Kidney (tissue), 14 donors: ENCODE data around the gene DOHH. TPM values are rescaled to one million over a fixed set of nuclear protein-coding genes. Genes with fewer than 3 reads are reported as not detected.

Experiments used
- DNase-seq, 5 donors: peaks; one replicate each; pipeline ENCODE4 v3.0.0-alpha.2; 2013 to 2020
- FAIRE-seq: peaks from 2 replicates; lab custom pipeline; 2012; peaks lifted over from hg19 to GRCh38; lab: Jason Lieb, UNC
- H3K27ac ChIP-seq, 2 donors: one replicate each; pipeline ENCODE4 v1.7.0; 2013; ENCODE audit warnings: low read depth in 2 of 2, low read length in 2 of 2, inconsistent platforms in 1 of 2
- H3K27me3 ChIP-seq: one replicate; pipeline ENCODE4 v1.7.1; 2013; ENCODE audit warnings: low read length, inconsistent platforms; ENCODE audit not compliant: control insufficient read depth, insufficient read depth
- H3K36me3 ChIP-seq, 3 donors: one replicate each; pipeline versions ENCODE4 v1.7.0 to v1.7.1; 2013; ENCODE audit warnings: low read length in 3 of 3, control low read depth in 1 of 3, inconsistent platforms in 1 of 3; ENCODE audit not compliant: insufficient read depth in 3 of 3, control insufficient read depth in 2 of 3
- H3K4me1 ChIP-seq, 3 donors: one replicate each; pipeline versions ENCODE4 v1.7.0 to v1.7.1; 2013; ENCODE audit warnings: low read length in 3 of 3, inconsistent platforms in 1 of 3, low read depth in 1 of 3; ENCODE audit not compliant: control insufficient read depth in 2 of 3, insufficient read depth in 2 of 3
- H3K4me3 ChIP-seq, 3 donors: one replicate each; pipeline versions ENCODE4 v1.7.0 to v1.8.1; 2013; ENCODE audit warnings: low read length in 3 of 3, control low read depth in 1 of 3, inconsistent platforms in 1 of 3
- H3K9ac ChIP-seq, 3 donors: one replicate each; pipeline versions ENCODE4 v1.7.0 to v1.7.1; 2013; ENCODE audit warnings: low read length in 3 of 3, control low read depth in 1 of 3, inconsistent platforms in 1 of 3
- H3K9me3 ChIP-seq, 3 donors: one replicate each; pipeline versions ENCODE4 v1.7.0 to v1.7.1; 2013; ENCODE audit warnings: low read length in 3 of 3, control low read depth in 1 of 3, inconsistent platforms in 1 of 3; ENCODE audit not compliant: control insufficient read depth in 2 of 3, insufficient read depth in 1 of 3
- CTCF ChIP-seq: IDR thresholded peaks from 3 replicates; pipeline ENCODE4 v1.5.1; 2012; ENCODE audit warnings: mild to moderate bottlenecking, moderate library complexity, borderline replicate concordance; ENCODE audit not compliant: insufficient read depth; ENCODE audit errors: extremely low read depth
- intact Hi-C: fragments of 100-400 bp; cut with DNase I; formaldehyde crosslinking; loops from one replicate; pipeline ENCODE4 v1.11.1; 2022
- polyA plus RNA-seq: library from polyadenylated mRNA; stranded (reverse); fragments of 350-450 nt; fragmentation: Illumina TruSeq; extraction: RNeasy Lipid Tissue Mini Kit (QIAGEN cat#74804); gene quantifications from one replicate; pipeline ENCODE4 v1.2.3, GENCODE V29; 2014; ENCODE audit warnings: low read depth, low replicate concordance; ENCODE audit not compliant: insufficient read depth
- total RNA-seq: library from RNA; stranded (reverse); fragmentation: NEBNext Ultra II Directional; extraction: Animal tissue kit (Norgen Biotek cat#: 25700); gene quantifications from one replicate; pipeline ENCODE4 v1.2.1, GENCODE V29; 2021
- donor health status: control.
- donor health status: control.
- donor health status: control.
- donor health status: control.
- donor health status: control.
- donor health status: DM: yes; HTN: yes; CAD: no.
- donor health status: Normal renal cell carcinoma (clear cell type).

Gene DOHH
- total and polyA plus RNA-seq, 2 donors from 2014 or later: 12.2 to 20.2 TPM

DNA sequence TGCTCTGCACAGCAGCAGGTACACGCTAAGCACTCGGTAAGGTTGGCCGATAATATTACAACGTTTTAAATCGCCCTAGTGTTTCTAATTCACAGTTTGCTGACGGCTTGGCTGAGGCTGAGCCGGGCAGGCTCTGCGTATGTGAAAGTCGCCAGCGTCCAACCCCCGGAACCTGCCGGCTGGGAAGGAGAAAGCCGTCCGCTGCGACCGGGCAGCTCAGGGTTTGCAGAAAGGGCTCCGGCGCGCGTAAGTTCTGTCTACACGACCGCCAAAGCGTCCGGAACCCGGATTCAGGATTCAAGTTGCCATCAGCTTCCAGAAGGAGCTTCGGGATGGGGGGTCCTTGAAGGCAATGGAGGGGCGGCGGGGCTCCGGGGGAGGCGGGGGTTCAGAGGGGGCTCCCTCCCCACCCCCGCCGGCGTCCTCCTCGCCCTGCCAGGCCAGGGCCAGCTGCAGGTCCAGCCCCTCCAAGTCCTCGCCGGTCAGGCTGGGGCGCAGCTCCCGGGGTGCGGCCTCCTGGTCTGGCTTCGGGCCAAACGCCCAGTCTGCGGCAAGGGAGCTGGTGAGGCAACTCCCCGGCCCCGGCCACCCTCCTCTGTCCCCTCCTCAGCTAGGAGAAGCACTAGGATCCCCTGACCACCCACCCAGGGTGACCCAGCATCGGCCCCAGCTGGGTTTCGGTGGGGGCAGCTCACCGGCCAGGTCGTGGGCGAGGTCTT is 17.8 kb downstream of the DOHH start:
- peaks cover 0 to 10% (median 0%) of the 10 kb centered on the region in 3 donors for H3K4me1 ChIP-seq
- no peak overlapping the region for H3K27ac ChIP-seq
- H3K27me3 ChIP-seq: no peaks in the 10 kb centered on the region
- DNase-seq: no peak
- H3K36me3 ChIP-seq: peaks cover 0 to 3% (median 0%) of the 10 kb centered on the region in 3 donors
- no peak overlapping the region for H3K4me3 ChIP-seq
- H3K9me3 ChIP-seq: no peaks in the 10 kb centered on the region
- no peak for FAIRE-seq
- H3K9ac ChIP-seq: peak overlapping the region in 1 of 3 donors; percentile 51
- intact Hi-C loops: no loop called here
- no peak for TF ChIP-seq CTCF

DNA sequence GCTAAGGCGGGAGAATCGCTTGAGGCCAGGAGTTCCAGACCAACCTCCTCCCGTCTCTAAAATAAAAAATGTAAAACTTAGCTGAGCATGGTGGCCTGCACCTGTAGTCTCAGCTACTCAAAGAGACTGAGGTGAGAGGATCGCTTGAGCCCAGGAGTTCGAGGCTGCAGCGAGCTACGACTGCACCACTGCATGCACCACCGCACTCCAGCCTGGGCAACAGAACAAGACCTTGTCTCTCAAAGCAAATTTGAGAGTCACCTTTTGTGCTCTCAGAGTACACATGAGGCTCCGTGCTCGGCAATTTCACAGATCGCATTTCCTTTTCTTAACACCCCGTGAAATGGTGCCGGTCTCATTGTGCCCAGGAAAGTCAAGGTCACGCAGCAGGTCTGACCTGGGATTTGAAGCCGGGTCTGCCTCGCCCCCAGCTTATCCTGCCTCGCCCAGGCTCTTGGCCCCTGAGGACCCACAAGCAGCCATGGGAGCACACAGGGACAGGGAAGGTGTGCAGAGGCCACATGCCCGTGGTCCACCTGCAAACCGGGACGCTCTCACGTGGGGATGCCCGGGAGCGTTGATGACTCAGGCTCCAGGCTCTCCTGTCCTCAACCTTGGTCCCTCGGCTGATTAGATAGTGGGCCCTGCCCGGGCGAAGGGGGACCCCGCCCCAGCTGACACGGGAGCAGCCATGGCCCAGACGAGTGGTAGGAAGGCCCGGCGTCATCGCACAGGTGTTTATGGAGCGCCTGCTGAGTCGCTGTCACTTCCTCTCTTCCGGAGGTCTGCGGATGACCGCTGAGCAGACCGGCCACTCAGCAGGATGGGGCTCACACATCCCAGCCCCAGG is 19.0 kb downstream of the DOHH start:
- FAIRE-seq: no peak
- H3K27me3 ChIP-seq: no peaks in the 10 kb centered on the region
- DNase-seq: no peak
- H3K27ac ChIP-seq: peak overlapping the region; percentile 48 to 76
- no peaks in the 10 kb centered on the region for H3K9me3 ChIP-seq
- no peak for TF ChIP-seq CTCF
- no peak overlapping the region for H3K9ac ChIP-seq
- peaks cover 0 to 3% (median 2%) of the 10 kb centered on the region in 3 donors for H3K36me3 ChIP-seq
- intact Hi-C loops: no loop called here
- H3K4me1 ChIP-seq: peaks cover 0 to 10% (median 0%) of the 10 kb centered on the region in 3 donors
- H3K4me3 ChIP-seq: no peak overlapping the region

DNA sequence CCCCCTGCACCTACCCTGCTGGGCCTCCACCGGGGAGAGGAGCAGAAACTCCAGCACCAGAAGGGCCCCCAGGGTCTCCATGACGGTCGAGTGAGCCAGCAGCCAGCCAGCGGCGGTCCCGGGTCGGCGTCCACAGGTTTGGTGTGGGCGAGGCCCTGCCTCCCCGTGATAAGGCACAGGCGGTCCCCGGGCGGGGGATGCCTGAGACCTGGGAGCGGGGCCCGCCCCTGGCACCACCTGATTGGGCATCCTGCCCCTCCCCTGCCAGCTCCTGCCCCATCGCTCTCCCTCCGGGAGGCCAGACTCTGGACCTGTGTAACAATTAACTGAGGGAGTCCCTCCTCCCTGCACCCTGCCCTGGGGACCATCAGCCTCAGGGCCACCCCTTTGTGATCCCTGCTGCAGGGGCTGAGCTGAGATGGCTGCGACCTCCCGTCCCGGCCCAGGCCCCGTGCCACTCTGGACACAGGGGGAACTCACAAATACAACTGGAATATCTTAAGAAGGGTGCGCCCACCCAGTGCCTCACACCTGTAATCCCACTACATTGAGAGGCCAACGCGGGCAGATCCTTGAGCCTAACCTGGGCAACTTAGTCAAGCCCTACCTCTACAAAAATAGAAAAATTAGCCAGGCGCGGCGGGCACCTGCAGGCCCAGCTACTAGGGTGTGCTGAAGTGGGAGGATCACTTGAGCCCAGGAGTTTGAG is 19.9 kb downstream of the DOHH start, which contains the start of gene SMIM24:
Gene SMIM24, minus strand, starts transcription at position 143 of the 709 bp plus-strand sequence. Its CDS starts 62 bp downstream, at position 81.
- intact Hi-C loops: no loop called here

More for the DNA sequence above, 19.9 kb downstream of the DOHH start, which contains the start of gene SMIM24:
- FAIRE-seq (no peak), DNase-seq (peak; percentile 76 to 89 (median 83))
- TF ChIP-seq CTCF: no peak
- H3K27ac ChIP-seq: peak within 1 kb of the TSS; percentile 48 to 82
- H3K4me1 ChIP-seq: peaks cover 0 to 10% (median 4%) of the 10 kb centered on the region in 3 donors
- H3K9me3 ChIP-seq: no peaks in the 10 kb centered on the region
- no peaks in the 10 kb centered on the region for H3K27me3 ChIP-seq
- H3K9ac ChIP-seq: no peak within 1 kb of the TSS
- peaks cover 0 to 7% (median 3%) of the 10 kb centered on the region in 3 donors for H3K36me3 ChIP-seq
- peak within 1 kb of the TSS in 2 of 3 donors; percentile 37 to 47 for H3K4me3 ChIP-seq
